Neural cell (in vitro differentiated cells): ENCODE results near the gene KCNG3. TPM values are rescaled to one million over a fixed set of nuclear protein-coding genes. Genes with fewer than 3 reads are reported as not detected.

ENCODE experiments used
- H2AFZ ChIP-seq: fragments of 200-600, 300-800 bp; sonication (generic), shearing (Covaris generic); 2 replicates; pipeline ENCODE4 v1.6.0; 2014; ENCODE audit warnings: low read depth, mild to moderate bottlenecking, antibody characterized with exemption, low read length, moderate library complexity
- H3F3A ChIP-seq: fragments of 200-600 bp; shearing (Covaris generic); 2 replicates; pipeline ENCODE4 v1.6.1; 2016; ENCODE audit warnings: mild to moderate bottlenecking, moderate library complexity, mixed read lengths, antibody characterized with exemption, low read length; ENCODE audit not compliant: insufficient read depth, poor library complexity, severe bottlenecking
- H3K27ac ChIP-seq: fragments of 200-600, 300-800 bp; sonication (generic), shearing (Covaris generic); 2 replicates; pipeline ENCODE4 v1.5.1; 2014; ENCODE audit warnings: mild to moderate bottlenecking, low read length, moderate library complexity
- H3K27me3 ChIP-seq: fragments of 300-800, 200-600 bp; sonication (generic), shearing (Covaris generic); 2 replicates; pipeline ENCODE4 v1.6.0; 2014; ENCODE audit warnings: mild to moderate bottlenecking, low read depth, low read length, moderate library complexity; ENCODE audit not compliant: insufficient read depth
- H3K36me3 ChIP-seq: fragments of 300-800, 200-600 bp; sonication (generic), shearing (Covaris generic); 2 replicates; pipeline ENCODE4 v1.5.1; 2014; ENCODE audit warnings: mild to moderate bottlenecking, antibody characterized with exemption, low read length, moderate library complexity; ENCODE audit not compliant: insufficient read depth
- H3K4me2 ChIP-seq: fragments of 300-800, 200-600 bp; sonication (generic), shearing (Covaris generic); 2 replicates; pipeline ENCODE4 v1.6.0; 2014; ENCODE audit warnings: mild to moderate bottlenecking, low read length
- H3K4me3 ChIP-seq: fragments of 300-800, 200-600 bp; sonication (generic), shearing (Covaris generic); 2 replicates; pipeline ENCODE4 v1.5.1; 2014; ENCODE audit warnings: mild to moderate bottlenecking, low read length, moderate library complexity
- H3K79me2 ChIP-seq: fragments of 200-600 bp; shearing (Covaris generic); replicated peaks from 2 replicates; pipeline ENCODE4 v1.6.0; 2014; ENCODE audit warnings: mild to moderate bottlenecking, low read length, moderate library complexity; ENCODE audit not compliant: insufficient read depth
- H3K9ac ChIP-seq: fragments of 300-800, 200-600 bp; sonication (generic), shearing (Covaris generic); 2 replicates; pipeline ENCODE4 v1.6.1; 2016; ENCODE audit warnings: mild to moderate bottlenecking, low read length, mixed read lengths
- H3K9me2 ChIP-seq: fragments of 200-600 bp; shearing (Covaris generic); 2 replicates; pipeline ENCODE4 v1.6.1; 2016; ENCODE audit warnings: mild to moderate bottlenecking, low read length, mixed read lengths; ENCODE audit not compliant: insufficient read depth
- H3K9me3 ChIP-seq: fragments of 200-600, 300-800 bp; sonication (generic), shearing (Covaris generic); 2 replicates; pipeline ENCODE4 v1.6.1; 2016; ENCODE audit warnings: mild to moderate bottlenecking, mixed run types, low read length, moderate library complexity, mixed read lengths
- H4K20me1 ChIP-seq: fragments of 200-600 bp; shearing (Covaris generic); 2 replicates; pipeline ENCODE4 v1.6.1; 2016; ENCODE audit warnings: mild to moderate bottlenecking, mixed run types; ENCODE audit not compliant: insufficient read depth
- EP300 ChIP-seq: fragments of 450-650 bp; conservative IDR thresholded peaks from 2 replicates; pipeline ENCODE4 v1.6.1; 2014; ENCODE audit warnings: antibody characterized with exemption, mild to moderate bottlenecking, moderate library complexity; ENCODE audit not compliant: poor library complexity, severe bottlenecking
- EZH2 ChIP-seq: fragments of 200-600, 300-800 bp; shearing (Covaris generic), sonication (generic); IDR thresholded peaks from 2 replicates; pipeline ENCODE4 v1.6.1; 2014; ENCODE audit warnings: antibody characterized with exemption, low read length, borderline replicate concordance, mild to moderate bottlenecking; ENCODE audit not compliant: insufficient read depth, poor library complexity, severe bottlenecking
- MXI1 ChIP-seq: fragments of 450-650 bp; conservative IDR thresholded peaks from 2 replicates; pipeline ENCODE4 v1.6.1; 2014; ENCODE audit warnings: antibody characterized with exemption, mild to moderate bottlenecking; ENCODE audit not compliant: poor library complexity, severe bottlenecking
- POLR2AphosphoS5 ChIP-seq: IDR thresholded peaks from 2 replicates; pipeline ENCODE4 v1.6.1; 2012
- RAD21 ChIP-seq: fragments of 450-650 bp; conservative IDR thresholded peaks from 2 replicates; pipeline ENCODE4 v1.6.1; 2014; ENCODE audit warnings: antibody characterized with exemption, mild to moderate bottlenecking, moderate library complexity
- SMC3 ChIP-seq: fragments of 450-650 bp; conservative IDR thresholded peaks from 2 replicates; pipeline ENCODE4 v1.6.1; 2014; ENCODE audit warnings: antibody characterized with exemption, mild to moderate bottlenecking, moderate library complexity; ENCODE audit not compliant: poor library complexity
- TAF1 ChIP-seq: IDR thresholded peaks from 2 replicates; pipeline ENCODE4 v1.6.1; 2012; ENCODE audit warnings: low read depth
- polyA plus RNA-seq: library from polyadenylated mRNA; depleted of rRNA; stranded (reverse); fragments of >200 nt; gene quantifications from 2 replicates; pipeline ENCODE4 v1.2.3, GENCODE V29; 2014
- TF ChIP-seq, protein P1 (sequence below): IDR thresholded peaks from 2 replicates; pipeline ENCODE4 v1.6.1; 2012; ENCODE audit warnings: borderline replicate concordance
- TF ChIP-seq, protein P2 (sequence below): fragments of 450-650 bp; IDR thresholded peaks from 2 replicates; pipeline ENCODE4 v1.5.1; 2014; ENCODE audit warnings: antibody characterized with exemption, mild to moderate bottlenecking, moderate library complexity; ENCODE audit not compliant: poor library complexity, severe bottlenecking

The KCNG3 gene
- polyA plus RNA-seq, 1 donor from 2014 or later = 0.74 TPM

DNA sequence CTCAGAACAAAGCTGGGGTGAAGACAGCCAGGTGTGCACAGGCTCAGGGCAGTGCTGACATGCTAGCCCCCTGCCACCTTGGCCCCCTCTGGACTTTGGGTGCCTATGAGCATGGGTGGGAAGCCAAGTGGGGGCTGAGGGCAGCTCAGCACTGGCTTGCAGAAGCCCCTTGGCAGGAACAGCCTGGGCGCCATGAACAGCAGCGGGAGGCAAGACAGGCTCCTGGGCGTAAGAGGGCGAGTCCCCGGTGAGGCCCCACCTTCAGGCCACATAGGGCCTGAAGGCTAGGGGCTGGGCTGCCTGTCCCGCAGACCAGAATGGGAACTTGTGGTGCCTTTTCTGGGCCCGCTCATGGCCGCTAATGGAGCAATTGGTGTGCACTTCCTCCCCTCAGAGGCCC, 85.8 kb downstream of the KCNG3 start:
- no peak overlapping the region for H3K4me3 ChIP-seq
- H3K27ac ChIP-seq = no peak overlapping the region
- TF ChIP-seq TAF1 = no peak
- TF ChIP-seq MXI1 = no peak
- H3K9me2 ChIP-seq = no peaks in the 10 kb centered on the region
- H3K9me3 ChIP-seq = no peaks in the 10 kb centered on the region
- no peaks in the 10 kb centered on the region for H3K36me3 ChIP-seq
- no peak overlapping the region for H3K9ac ChIP-seq
- no peaks in the 10 kb centered on the region for H3K27me3 ChIP-seq
- no peak overlapping the region for H3K4me2 ChIP-seq
- H3K79me2 ChIP-seq = no peaks in the 10 kb centered on the region
- H2AFZ ChIP-seq = no peak overlapping the region
- no peaks in the 10 kb centered on the region for H3F3A ChIP-seq
- H4K20me1 ChIP-seq = no peaks in the 10 kb centered on the region

DNA sequence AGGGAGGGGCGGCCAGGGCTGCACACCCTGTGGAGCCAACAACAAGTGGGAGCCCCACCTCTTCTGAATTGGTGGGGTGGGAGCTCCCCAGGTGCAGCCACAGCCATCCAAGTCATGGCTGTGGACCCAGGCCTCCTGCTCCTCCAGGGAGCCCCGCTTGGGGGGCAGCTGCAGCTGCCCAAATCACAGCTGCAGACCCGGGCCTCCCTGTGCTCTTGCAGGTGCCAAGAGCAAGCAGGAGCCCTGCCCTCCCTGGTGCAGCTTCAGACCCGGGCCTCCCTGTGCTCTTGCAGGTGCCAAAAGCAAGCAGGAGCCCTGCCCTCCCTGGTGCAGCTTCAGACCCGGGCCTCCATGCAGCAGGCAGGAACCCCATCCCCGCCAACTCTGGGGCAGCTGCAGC, 86.3 kb downstream of the KCNG3 start:
- H3K27ac ChIP-seq = no peak overlapping the region
- no peaks in the 10 kb centered on the region for H3K79me2 ChIP-seq
- H3K9me2 ChIP-seq = no peaks in the 10 kb centered on the region
- TF ChIP-seq TAF1 (no peak), SMC3 (no peak), EZH2 (no peak), POLR2AphosphoS5 (no peak), RAD21 (no peak), EP300 (no peak), MXI1 (no peak)
- TF ChIP-seq, protein P1, sequence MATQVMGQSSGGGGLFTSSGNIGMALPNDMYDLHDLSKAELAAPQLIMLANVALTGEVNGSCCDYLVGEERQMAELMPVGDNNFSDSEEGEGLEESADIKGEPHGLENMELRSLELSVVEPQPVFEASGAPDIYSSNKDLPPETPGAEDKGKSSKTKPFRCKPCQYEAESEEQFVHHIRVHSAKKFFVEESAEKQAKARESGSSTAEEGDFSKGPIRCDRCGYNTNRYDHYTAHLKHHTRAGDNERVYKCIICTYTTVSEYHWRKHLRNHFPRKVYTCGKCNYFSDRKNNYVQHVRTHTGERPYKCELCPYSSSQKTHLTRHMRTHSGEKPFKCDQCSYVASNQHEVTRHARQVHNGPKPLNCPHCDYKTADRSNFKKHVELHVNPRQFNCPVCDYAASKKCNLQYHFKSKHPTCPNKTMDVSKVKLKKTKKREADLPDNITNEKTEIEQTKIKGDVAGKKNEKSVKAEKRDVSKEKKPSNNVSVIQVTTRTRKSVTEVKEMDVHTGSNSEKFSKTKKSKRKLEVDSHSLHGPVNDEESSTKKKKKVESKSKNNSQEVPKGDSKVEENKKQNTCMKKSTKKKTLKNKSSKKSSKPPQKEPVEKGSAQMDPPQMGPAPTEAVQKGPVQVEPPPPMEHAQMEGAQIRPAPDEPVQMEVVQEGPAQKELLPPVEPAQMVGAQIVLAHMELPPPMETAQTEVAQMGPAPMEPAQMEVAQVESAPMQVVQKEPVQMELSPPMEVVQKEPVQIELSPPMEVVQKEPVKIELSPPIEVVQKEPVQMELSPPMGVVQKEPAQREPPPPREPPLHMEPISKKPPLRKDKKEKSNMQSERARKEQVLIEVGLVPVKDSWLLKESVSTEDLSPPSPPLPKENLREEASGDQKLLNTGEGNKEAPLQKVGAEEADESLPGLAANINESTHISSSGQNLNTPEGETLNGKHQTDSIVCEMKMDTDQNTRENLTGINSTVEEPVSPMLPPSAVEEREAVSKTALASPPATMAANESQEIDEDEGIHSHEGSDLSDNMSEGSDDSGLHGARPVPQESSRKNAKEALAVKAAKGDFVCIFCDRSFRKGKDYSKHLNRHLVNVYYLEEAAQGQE = no peak
- TF ChIP-seq, protein P2, sequence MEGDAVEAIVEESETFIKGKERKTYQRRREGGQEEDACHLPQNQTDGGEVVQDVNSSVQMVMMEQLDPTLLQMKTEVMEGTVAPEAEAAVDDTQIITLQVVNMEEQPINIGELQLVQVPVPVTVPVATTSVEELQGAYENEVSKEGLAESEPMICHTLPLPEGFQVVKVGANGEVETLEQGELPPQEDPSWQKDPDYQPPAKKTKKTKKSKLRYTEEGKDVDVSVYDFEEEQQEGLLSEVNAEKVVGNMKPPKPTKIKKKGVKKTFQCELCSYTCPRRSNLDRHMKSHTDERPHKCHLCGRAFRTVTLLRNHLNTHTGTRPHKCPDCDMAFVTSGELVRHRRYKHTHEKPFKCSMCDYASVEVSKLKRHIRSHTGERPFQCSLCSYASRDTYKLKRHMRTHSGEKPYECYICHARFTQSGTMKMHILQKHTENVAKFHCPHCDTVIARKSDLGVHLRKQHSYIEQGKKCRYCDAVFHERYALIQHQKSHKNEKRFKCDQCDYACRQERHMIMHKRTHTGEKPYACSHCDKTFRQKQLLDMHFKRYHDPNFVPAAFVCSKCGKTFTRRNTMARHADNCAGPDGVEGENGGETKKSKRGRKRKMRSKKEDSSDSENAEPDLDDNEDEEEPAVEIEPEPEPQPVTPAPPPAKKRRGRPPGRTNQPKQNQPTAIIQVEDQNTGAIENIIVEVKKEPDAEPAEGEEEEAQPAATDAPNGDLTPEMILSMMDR = no peak
- H3K27me3 ChIP-seq = no peaks in the 10 kb centered on the region
- H3K36me3 ChIP-seq = no peaks in the 10 kb centered on the region
- H3K4me3 ChIP-seq = no peak overlapping the region
- H3K4me2 ChIP-seq = no peak overlapping the region
- H4K20me1 ChIP-seq = no peaks in the 10 kb centered on the region
- H3F3A ChIP-seq = no peaks in the 10 kb centered on the region
- H3K9ac ChIP-seq = no peak overlapping the region
- no peaks in the 10 kb centered on the region for H3K9me3 ChIP-seq
- no peak overlapping the region for H2AFZ ChIP-seq

DNA sequence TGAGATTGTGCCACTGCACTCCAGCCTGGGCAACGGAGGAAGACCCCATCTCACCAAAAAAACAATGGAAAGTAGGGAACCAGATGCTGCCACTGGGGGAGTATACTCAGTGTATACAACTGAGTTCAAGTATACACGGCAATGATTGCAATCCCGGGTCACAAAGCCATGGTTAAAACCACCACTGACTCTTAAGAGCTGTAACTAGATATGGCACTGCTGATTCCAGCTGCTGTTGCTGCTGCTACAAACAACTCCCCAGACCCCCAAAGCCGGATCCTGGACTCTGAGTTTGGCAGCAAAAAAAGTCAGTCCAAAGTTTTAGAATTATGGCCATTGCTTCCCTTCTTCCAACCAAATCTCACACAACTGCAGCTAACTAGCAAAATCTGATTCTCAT, 89.1 kb downstream of the KCNG3 start:
- TF ChIP-seq SMC3 (no peak), TAF1 (no peak)
- Histone ChIP-seq H3K9ac (no peak overlapping the region), H3K9me3 (no peaks in the 10 kb centered on the region), H3K4me3 (no peak overlapping the region), H3K36me3 (no peaks in the 10 kb centered on the region), H2AFZ (no peak overlapping the region), H3F3A (no peaks in the 10 kb centered on the region), H3K4me2 (no peak overlapping the region), H3K27ac (no peak overlapping the region), H3K27me3 (no peaks in the 10 kb centered on the region), H3K9me2 (no peaks in the 10 kb centered on the region), H4K20me1 (no peaks in the 10 kb centered on the region), H3K79me2 (no peaks in the 10 kb centered on the region)
